ENCODE results near the gene GIGYF2. TPM values are rescaled to one million over a fixed set of nuclear protein-coding genes. Genes with fewer than 3 reads are reported as not detected.
"Not testable (repeated sequence)": the region's sequence is repeated elsewhere in the genome, so short reads cannot be mapped to it uniquely, and the experiment has no call there.

The GIGYF2 gene
- total RNA-seq, 1 experiment from 2014 or later, result 60.6 TPM

DNA sequence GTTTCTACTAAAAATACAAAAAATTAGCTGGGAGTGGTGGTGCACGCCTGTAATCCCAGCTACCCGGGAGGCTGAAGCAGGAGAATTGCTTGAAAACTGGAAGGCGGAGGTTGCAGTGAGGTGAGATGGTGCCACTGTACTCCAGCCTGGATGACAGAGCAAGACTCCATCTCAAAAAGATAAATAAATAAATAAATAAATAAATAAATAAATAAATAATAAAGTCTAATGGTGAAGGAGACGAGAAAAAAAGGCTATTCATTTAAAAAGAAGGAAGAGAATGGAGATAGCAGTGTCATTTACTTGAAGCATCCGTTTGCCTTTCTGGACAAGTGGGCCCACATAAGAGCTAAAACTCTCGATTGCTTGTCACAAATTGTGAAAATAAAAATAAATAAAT, 11.7 kb upstream of the GIGYF2 start:
- CTCF ChIA-PET; H3K9me2 ChIP-seq (ENCODE audit: insufficient read depth); H3K4me1 ChIP-seq (ENCODE audit: control insufficient read depth in 1 of 2, insufficient read depth in 2 of 2, low read length in 2 of 2); ATAC-seq; H3K36me3 ChIP-seq (ENCODE audit: control insufficient read depth in 1 of 2, insufficient read depth in 2 of 2, low read length in 2 of 2); H3K4me3 ChIP-seq (replicated peaks in 1 of 2; ENCODE audit: low read depth in 1 of 2, low read length in 2 of 2); H2AFZ ChIP-seq (ENCODE audit: low read depth, low read length, poor library complexity, severe bottlenecking); H4K20me1 ChIP-seq (ENCODE audit: insufficient read depth); POLR2A ChIA-PET; DNase-seq (ENCODE audit: low read depth, low spot score); H3K9me3 ChIP-seq (ENCODE audit: control insufficient read depth in 1 of 2, insufficient read depth in 1 of 2, low read depth in 1 of 2, low read length in 2 of 2); H3K9ac ChIP-seq (ENCODE audit: low read length); intact Hi-C loops (cut with micrococcal nuclease); H3K79me2 ChIP-seq (ENCODE audit: insufficient read depth, low read length); RAD21 ChIA-PET (ENCODE audit: low non-redundant PET in 1 of 2, low total read pairs in 2 of 2, uncharacterized antibody in 2 of 2, unreplicated experiment in 2 of 2); H3K27ac ChIP-seq (ENCODE audit: low read depth, low read length); H3K4me2 ChIP-seq (ENCODE audit: low read length); BruUV-seq (replicated peaks); H3K27me3 ChIP-seq (ENCODE audit: insufficient read depth, low read length): not testable (repeated sequence)

GRCh38 chr2:232687382-232688160, 9.6 kb upstream of the GIGYF2 start:
- no peak overlapping the region for H3K9ac ChIP-seq (ENCODE audit: low read length)
- POLR2A ChIA-PET, result interaction anchor here (0.7 kb wide), 1 partner anchor 72 kb away, joined by 4 read pairs; no protein-coding TSS in a partner anchor
- no peaks in the 10 kb centered on the region for H3K36me3 ChIP-seq (ENCODE audit: control insufficient read depth in 1 of 2, insufficient read depth in 2 of 2, low read length in 2 of 2)
- CTCF ChIA-PET, result no interaction called here
- no peak overlapping the region for H3K4me3 ChIP-seq (replicated peaks in 1 of 2; ENCODE audit: low read depth in 1 of 2, low read length in 2 of 2)
- RAD21 ChIA-PET (ENCODE audit: low non-redundant PET in 1 of 2, low total read pairs in 2 of 2, uncharacterized antibody in 2 of 2, unreplicated experiment in 2 of 2), result no interaction called here
- DNase-seq (ENCODE audit: low read depth, low spot score) (no peak), ATAC-seq (no peak)
- H3K4me2 ChIP-seq (ENCODE audit: low read length), result no peak overlapping the region
- intact Hi-C loops (cut with micrococcal nuclease), result no loop called here
- H4K20me1 ChIP-seq (ENCODE audit: insufficient read depth), result no peaks in the 10 kb centered on the region
- H3K4me1 ChIP-seq (ENCODE audit: control insufficient read depth in 1 of 2, insufficient read depth in 2 of 2, low read length in 2 of 2), result no peaks in the 10 kb centered on the region; a peak in 1 of 4 replicates
- H3K79me2 ChIP-seq (ENCODE audit: insufficient read depth, low read length), result no peaks in the 10 kb centered on the region
- H3K9me3 ChIP-seq (ENCODE audit: control insufficient read depth in 1 of 2, insufficient read depth in 1 of 2, low read depth in 1 of 2, low read length in 2 of 2), result no peaks in the 10 kb centered on the region
- no peak overlapping the region for H3K27ac ChIP-seq (ENCODE audit: low read depth, low read length)
- H3K9me2 ChIP-seq (ENCODE audit: insufficient read depth), result no peaks in the 10 kb centered on the region
- no TSS peak for BruUV-seq (replicated peaks)
- H3K27me3 ChIP-seq (ENCODE audit: insufficient read depth, low read length), result no peaks in the 10 kb centered on the region
- no peak overlapping the region for H2AFZ ChIP-seq (ENCODE audit: low read depth, low read length, poor library complexity, severe bottlenecking)
- TF ChIP-seq EZH2phosphoT487 (IDR thresholded peaks at IDR 0.05; ENCODE audit: borderline replicate concordance) (no peak), SIN3A (IDR thresholded peaks at IDR 0.05; ENCODE audit: low read depth) (no peak), MAX (IDR thresholded peaks at IDR 0.05) (no peak), SRF (IDR thresholded peaks at IDR 0.05; ENCODE audit: low read depth) (no peak), EGR1 (IDR thresholded peaks at IDR 0.05; ENCODE audit: low read depth) (no peak), RAD21 (IDR thresholded peaks at IDR 0.05; ENCODE audit: low read depth) (no peak), SP1 (IDR thresholded peaks at IDR 0.05; ENCODE audit: low read depth) (no peak), ATF3 (IDR thresholded peaks at IDR 0.05) (no peak), ZNF274 (IDR thresholded peaks at IDR 0.05; ENCODE audit: low read depth, low read length) (no peak), EZH2 (IDR thresholded peaks at IDR 0.05) (no peak), ZFX (IDR thresholded peaks at IDR 0.05) (no peak), CBX3 (IDR thresholded peaks at IDR 0.05; ENCODE audit: low read depth) (no peak)
- TF ChIP-seq, protein P1, sequence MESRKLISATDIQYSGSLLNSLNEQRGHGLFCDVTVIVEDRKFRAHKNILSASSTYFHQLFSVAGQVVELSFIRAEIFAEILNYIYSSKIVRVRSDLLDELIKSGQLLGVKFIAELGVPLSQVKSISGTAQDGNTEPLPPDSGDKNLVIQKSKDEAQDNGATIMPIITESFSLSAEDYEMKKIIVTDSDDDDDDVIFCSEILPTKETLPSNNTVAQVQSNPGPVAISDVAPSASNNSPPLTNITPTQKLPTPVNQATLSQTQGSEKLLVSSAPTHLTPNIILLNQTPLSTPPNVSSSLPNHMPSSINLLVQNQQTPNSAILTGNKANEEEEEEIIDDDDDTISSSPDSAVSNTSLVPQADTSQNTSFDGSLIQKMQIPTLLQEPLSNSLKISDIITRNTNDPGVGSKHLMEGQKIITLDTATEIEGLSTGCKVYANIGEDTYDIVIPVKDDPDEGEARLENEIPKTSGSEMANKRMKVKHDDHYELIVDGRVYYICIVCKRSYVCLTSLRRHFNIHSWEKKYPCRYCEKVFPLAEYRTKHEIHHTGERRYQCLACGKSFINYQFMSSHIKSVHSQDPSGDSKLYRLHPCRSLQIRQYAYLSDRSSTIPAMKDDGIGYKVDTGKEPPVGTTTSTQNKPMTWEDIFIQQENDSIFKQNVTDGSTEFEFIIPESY (IDR thresholded peaks at IDR 0.05; ENCODE audit: extremely low read depth, insufficient replicate concordance, low read length), result no peak
- TF ChIP-seq, protein P2, sequence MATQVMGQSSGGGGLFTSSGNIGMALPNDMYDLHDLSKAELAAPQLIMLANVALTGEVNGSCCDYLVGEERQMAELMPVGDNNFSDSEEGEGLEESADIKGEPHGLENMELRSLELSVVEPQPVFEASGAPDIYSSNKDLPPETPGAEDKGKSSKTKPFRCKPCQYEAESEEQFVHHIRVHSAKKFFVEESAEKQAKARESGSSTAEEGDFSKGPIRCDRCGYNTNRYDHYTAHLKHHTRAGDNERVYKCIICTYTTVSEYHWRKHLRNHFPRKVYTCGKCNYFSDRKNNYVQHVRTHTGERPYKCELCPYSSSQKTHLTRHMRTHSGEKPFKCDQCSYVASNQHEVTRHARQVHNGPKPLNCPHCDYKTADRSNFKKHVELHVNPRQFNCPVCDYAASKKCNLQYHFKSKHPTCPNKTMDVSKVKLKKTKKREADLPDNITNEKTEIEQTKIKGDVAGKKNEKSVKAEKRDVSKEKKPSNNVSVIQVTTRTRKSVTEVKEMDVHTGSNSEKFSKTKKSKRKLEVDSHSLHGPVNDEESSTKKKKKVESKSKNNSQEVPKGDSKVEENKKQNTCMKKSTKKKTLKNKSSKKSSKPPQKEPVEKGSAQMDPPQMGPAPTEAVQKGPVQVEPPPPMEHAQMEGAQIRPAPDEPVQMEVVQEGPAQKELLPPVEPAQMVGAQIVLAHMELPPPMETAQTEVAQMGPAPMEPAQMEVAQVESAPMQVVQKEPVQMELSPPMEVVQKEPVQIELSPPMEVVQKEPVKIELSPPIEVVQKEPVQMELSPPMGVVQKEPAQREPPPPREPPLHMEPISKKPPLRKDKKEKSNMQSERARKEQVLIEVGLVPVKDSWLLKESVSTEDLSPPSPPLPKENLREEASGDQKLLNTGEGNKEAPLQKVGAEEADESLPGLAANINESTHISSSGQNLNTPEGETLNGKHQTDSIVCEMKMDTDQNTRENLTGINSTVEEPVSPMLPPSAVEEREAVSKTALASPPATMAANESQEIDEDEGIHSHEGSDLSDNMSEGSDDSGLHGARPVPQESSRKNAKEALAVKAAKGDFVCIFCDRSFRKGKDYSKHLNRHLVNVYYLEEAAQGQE (IDR thresholded peaks at IDR 0.05; ENCODE audit: low read depth), result no peak

Measured in HCT116 (cell line).